GM23338 (cell line): Measurements from ENCODE around the gene TJP1. TPM values are rescaled to one million over a fixed set of nuclear protein-coding genes. Genes with fewer than 3 reads are reported as not detected.

Source experiments
- EZH2 ChIP-seq: fragments of 200-600 bp; sonication (generic); IDR thresholded peaks from one replicate; pipeline ENCODE4 v1.8.0; 2017; ENCODE audit warnings: antibody characterized with exemption, mild to moderate bottlenecking, low read depth; ENCODE audit not compliant: unreplicated experiment
- EZH2phosphoT487 ChIP-seq: fragments of 200-600 bp; sonication (generic); IDR thresholded peaks from one replicate; pipeline ENCODE4 v1.8.1; 2018; ENCODE audit warnings: antibody characterized with exemption; ENCODE audit not compliant: unreplicated experiment
- JUNB ChIP-seq: IDR thresholded peaks from one replicate; pipeline ENCODE4 v1.6.1; 2016; ENCODE audit warnings: antibody characterized with exemption; ENCODE audit not compliant: unreplicated experiment
- polyA plus RNA-seq: library from polyadenylated mRNA; unstranded; fragments of >200 nt; fragmentation: Nextera tagmentation; extraction: Ambion mirVana; gene quantifications from 2 replicates; pipeline ENCODE4 v1.2.1, GENCODE V29; 2016
- total RNA-seq: library from RNA; depleted of rRNA; stranded (reverse); fragments of >200 nt; shearing (Covaris generic); gene quantifications from 2 replicates; pipeline ENCODE4 v1.2.3, GENCODE V29; 2014
- TF ChIP-seq, protein P1 (sequence below): IDR thresholded peaks from one replicate; pipeline ENCODE4 v1.6.1; 2018; ENCODE audit warnings: antibody characterized with exemption; ENCODE audit not compliant: unreplicated experiment
- TF ChIP-seq, protein P2 (sequence below): fragments of 250-450 bp; sonication (Bioruptor Pico); IDR thresholded peaks from 2 replicates; pipeline ENCODE4 v1.5.0; 2020; ENCODE audit warnings: mild to moderate bottlenecking, moderate library complexity
- TF ChIP-seq, protein P3 (sequence below): IDR thresholded peaks from 2 replicates; pipeline ENCODE4 v1.6.1; 2016; ENCODE audit warnings: antibody characterized with exemption

Gene TJP1
- total and polyA plus RNA-seq, 2 experiments from 2014 or later: 76.2 to 116 TPM

DNA sequence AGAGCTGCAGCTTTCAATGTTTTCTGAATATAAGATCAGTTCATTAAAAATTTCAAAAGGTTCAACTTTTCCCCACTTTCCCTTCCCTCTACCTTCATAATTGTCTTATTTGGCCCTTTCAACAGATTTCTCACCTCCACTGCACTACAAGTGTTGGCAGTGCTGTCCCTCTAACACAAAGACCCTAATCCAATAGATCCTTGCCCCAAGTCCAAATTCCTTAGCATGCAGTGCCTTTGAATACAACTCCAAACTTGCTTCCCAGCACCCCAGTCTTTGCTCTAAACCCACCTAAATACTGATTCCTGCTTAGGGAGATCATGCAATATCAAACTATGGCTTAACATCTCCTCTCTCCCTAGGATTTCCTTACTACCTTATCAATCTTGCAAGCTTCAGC is 43.9 kb downstream of the TJP1 start (continued):
- TF ChIP-seq, protein P1, sequence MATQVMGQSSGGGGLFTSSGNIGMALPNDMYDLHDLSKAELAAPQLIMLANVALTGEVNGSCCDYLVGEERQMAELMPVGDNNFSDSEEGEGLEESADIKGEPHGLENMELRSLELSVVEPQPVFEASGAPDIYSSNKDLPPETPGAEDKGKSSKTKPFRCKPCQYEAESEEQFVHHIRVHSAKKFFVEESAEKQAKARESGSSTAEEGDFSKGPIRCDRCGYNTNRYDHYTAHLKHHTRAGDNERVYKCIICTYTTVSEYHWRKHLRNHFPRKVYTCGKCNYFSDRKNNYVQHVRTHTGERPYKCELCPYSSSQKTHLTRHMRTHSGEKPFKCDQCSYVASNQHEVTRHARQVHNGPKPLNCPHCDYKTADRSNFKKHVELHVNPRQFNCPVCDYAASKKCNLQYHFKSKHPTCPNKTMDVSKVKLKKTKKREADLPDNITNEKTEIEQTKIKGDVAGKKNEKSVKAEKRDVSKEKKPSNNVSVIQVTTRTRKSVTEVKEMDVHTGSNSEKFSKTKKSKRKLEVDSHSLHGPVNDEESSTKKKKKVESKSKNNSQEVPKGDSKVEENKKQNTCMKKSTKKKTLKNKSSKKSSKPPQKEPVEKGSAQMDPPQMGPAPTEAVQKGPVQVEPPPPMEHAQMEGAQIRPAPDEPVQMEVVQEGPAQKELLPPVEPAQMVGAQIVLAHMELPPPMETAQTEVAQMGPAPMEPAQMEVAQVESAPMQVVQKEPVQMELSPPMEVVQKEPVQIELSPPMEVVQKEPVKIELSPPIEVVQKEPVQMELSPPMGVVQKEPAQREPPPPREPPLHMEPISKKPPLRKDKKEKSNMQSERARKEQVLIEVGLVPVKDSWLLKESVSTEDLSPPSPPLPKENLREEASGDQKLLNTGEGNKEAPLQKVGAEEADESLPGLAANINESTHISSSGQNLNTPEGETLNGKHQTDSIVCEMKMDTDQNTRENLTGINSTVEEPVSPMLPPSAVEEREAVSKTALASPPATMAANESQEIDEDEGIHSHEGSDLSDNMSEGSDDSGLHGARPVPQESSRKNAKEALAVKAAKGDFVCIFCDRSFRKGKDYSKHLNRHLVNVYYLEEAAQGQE: no peak
- TF ChIP-seq, protein P2, sequence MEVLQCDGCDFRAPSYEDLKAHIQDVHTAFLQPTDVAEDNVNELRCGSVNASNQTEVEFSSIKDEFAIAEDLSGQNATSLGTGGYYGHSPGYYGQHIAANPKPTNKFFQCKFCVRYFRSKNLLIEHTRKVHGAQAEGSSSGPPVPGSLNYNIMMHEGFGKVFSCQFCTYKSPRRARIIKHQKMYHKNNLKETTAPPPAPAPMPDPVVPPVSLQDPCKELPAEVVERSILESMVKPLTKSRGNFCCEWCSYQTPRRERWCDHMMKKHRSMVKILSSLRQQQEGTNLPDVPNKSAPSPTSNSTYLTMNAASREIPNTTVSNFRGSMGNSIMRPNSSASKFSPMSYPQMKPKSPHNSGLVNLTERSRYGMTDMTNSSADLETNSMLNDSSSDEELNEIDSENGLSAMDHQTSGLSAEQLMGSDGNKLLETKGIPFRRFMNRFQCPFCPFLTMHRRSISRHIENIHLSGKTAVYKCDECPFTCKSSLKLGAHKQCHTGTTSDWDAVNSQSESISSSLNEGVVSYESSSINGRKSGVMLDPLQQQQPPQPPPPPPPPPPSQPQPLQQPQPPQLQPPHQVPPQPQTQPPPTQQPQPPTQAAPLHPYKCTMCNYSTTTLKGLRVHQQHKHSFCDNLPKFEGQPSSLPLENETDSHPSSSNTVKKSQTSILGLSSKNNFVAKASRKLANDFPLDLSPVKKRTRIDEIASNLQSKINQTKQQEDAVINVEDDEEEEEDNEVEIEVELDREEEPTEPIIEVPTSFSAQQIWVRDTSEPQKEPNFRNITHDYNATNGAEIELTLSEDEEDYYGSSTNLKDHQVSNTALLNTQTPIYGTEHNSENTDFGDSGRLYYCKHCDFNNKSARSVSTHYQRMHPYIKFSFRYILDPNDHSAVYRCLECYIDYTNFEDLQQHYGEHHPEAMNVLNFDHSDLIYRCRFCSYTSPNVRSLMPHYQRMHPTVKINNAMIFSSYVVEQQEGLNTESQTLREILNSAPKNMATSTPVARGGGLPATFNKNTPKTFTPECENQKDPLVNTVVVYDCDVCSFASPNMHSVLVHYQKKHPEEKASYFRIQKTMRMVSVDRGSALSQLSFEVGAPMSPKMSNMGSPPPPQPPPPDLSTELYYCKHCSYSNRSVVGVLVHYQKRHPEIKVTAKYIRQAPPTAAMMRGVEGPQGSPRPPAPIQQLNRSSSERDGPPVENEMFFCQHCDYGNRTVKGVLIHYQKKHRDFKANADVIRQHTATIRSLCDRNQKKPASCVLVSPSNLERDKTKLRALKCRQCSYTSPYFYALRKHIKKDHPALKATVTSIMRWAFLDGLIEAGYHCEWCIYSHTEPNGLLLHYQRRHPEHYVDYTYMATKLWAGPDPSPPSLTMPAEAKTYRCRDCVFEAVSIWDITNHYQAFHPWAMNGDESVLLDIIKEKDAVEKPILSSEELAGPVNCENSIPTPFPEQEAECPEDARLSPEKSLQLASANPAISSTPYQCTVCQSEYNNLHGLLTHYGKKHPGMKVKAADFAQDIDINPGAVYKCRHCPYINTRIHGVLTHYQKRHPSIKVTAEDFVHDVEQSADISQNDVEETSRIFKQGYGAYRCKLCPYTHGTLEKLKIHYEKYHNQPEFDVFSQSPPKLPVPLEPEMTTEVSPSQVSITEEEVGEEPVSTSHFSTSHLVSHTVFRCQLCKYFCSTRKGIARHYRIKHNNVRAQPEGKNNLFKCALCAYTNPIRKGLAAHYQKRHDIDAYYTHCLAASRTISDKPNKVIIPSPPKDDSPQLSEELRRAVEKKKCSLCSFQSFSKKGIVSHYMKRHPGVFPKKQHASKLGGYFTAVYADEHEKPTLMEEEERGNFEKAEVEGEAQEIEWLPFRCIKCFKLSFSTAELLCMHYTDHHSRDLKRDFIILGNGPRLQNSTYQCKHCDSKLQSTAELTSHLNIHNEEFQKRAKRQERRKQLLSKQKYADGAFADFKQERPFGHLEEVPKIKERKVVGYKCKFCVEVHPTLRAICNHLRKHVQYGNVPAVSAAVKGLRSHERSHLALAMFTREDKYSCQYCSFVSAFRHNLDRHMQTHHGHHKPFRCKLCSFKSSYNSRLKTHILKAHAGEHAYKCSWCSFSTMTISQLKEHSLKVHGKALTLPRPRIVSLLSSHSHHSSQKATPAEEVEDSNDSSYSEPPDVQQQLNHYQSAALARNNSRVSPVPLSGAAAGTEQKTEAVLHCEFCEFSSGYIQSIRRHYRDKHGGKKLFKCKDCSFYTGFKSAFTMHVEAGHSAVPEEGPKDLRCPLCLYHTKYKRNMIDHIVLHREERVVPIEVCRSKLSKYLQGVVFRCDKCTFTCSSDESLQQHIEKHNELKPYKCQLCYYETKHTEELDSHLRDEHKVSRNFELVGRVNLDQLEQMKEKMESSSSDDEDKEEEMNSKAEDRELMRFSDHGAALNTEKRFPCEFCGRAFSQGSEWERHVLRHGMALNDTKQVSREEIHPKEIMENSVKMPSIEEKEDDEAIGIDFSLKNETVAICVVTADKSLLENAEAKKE (CRISPR knock-in tag): no peak
- TF ChIP-seq EZH2phosphoT487: no peak
- TF ChIP-seq, protein P3, sequence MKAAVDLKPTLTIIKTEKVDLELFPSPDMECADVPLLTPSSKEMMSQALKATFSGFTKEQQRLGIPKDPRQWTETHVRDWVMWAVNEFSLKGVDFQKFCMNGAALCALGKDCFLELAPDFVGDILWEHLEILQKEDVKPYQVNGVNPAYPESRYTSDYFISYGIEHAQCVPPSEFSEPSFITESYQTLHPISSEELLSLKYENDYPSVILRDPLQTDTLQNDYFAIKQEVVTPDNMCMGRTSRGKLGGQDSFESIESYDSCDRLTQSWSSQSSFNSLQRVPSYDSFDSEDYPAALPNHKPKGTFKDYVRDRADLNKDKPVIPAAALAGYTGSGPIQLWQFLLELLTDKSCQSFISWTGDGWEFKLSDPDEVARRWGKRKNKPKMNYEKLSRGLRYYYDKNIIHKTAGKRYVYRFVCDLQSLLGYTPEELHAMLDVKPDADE: no peak
- no peak for TF ChIP-seq JUNB
- TF ChIP-seq EZH2: no peak
